ENCODE results near the gene RTF1. TPM values are rescaled to one million over a fixed set of nuclear protein-coding genes. Genes with fewer than 3 reads are reported as not detected.

Gene RTF1
- total and polyA plus RNA-seq, 2 donors (not counting 3 experiments of a cell fraction or from before 2014, with no cell fraction given): 19.2 to 40.6 TPM

GRCh38 chr15:41511331-41511898, 94.5 kb downstream of the RTF1 start:
- no peak for TF ChIP-seq JUN (IDR thresholded peaks at IDR 0.05; ENCODE audit: borderline replicate concordance, insufficient read depth, insufficient read length, low read depth)
- peak; percentile 59 for TF ChIP-seq EZH2 (IDR thresholded peaks at IDR 0.05; ENCODE audit: borderline replicate concordance, low read depth, low read length, severe bottlenecking)
- BruUV-seq (replicated peaks): no TSS peak
- H3K27me3 ChIP-seq (ENCODE audit: control insufficient read depth in 2 of 2, insufficient read depth in 2 of 2, low read length in 2 of 2): peaks cover 37 to 38% of the 10 kb centered on the region in 2 experiments
- H4K20me1 ChIP-seq (replicated peaks; ENCODE audit: control insufficient read depth, extremely low read depth, insufficient read depth, low read length): no peaks in the 10 kb centered on the region
- FAIRE-seq (no peak), DNase-seq (ENCODE audit: low read depth, low spot score) (no peak)
- H3K36me3 ChIP-seq (ENCODE audit: control insufficient read depth in 2 of 2, extremely low read depth in 1 of 2, insufficient read depth in 2 of 2, low read length in 2 of 2): no peaks in the 10 kb centered on the region
- H3K9me3 ChIP-seq (replicated peaks; ENCODE audit: control insufficient read depth, insufficient read depth, low read length): no peaks in the 10 kb centered on the region
- no peak overlapping the region for H3K9ac ChIP-seq (replicated peaks; ENCODE audit: extremely low read depth, insufficient read depth, low read length)
- no peak overlapping the region for H3K27ac ChIP-seq (ENCODE audit: insufficient read depth, low read depth, low read length)
- H3K4me2 ChIP-seq (ENCODE audit: insufficient read depth, low read length): no peak overlapping the region
- H3K4me3 ChIP-seq (replicated peaks in 1 of 3; ENCODE audit: insufficient read depth in 1 of 3, low read depth in 1 of 3, low read length in 3 of 3): no peak overlapping the region
- H3K79me2 ChIP-seq (ENCODE audit: control insufficient read depth, insufficient read depth, low read length): no peaks in the 10 kb centered on the region
- intact Hi-C loops (cut with micrococcal nuclease): no loop called here
- dilution Hi-C loops (cut with MboI; ENCODE audit: extremely low pct_ligation_motif_present, low sequenced_read_pairs): no loop called here
- H3K4me1 ChIP-seq (ENCODE audit: control insufficient read depth, extremely low read depth, insufficient read depth, low read length): peaks cover 8% of the 10 kb centered on the region
- ChIA-PET CTCF (interaction anchor here (2.5 kb wide), 1 partner anchor 45 kb away, joined by 10 read pairs; no protein-coding TSS in a partner anchor), POLR2A (no interaction called here)
- no peaks in the 10 kb centered on the region for H3K9me1 ChIP-seq (replicated peaks; ENCODE audit: control insufficient read depth, extremely low read depth, insufficient read depth, low read length)
- H2AFZ ChIP-seq (ENCODE audit: low read depth, low read length): no peak overlapping the region

- Histone ChIP-seq H3K9me3 (replicated peaks; ENCODE audit: control insufficient read depth, insufficient read depth, low read length) (no peaks in the 10 kb centered on the region), H3K4me2 (ENCODE audit: insufficient read depth, low read length) (no peak overlapping the region), H3K36me3 (ENCODE audit: control insufficient read depth in 2 of 2, extremely low read depth in 1 of 2, insufficient read depth in 2 of 2, low read length in 2 of 2) (no peaks in the 10 kb centered on the region), H3K79me2 (ENCODE audit: control insufficient read depth, insufficient read depth, low read length) (no peaks in the 10 kb centered on the region), H3K27ac (ENCODE audit: insufficient read depth, low read depth, low read length) (no peak overlapping the region), H3K9me1 (replicated peaks; ENCODE audit: control insufficient read depth, extremely low read depth, insufficient read depth, low read length) (no peaks in the 10 kb centered on the region), H4K20me1 (replicated peaks; ENCODE audit: control insufficient read depth, extremely low read depth, insufficient read depth, low read length) (no peaks in the 10 kb centered on the region), H2AFZ (ENCODE audit: low read depth, low read length) (no peak overlapping the region), H3K27me3 (ENCODE audit: control insufficient read depth in 2 of 2, insufficient read depth in 2 of 2, low read length in 2 of 2) (peaks cover 37% of the 10 kb centered on the region in 2 experiments), H3K4me3 (replicated peaks in 1 of 3; ENCODE audit: insufficient read depth in 1 of 3, low read depth in 1 of 3, low read length in 3 of 3) (no peak overlapping the region), H3K4me1 (ENCODE audit: control insufficient read depth, extremely low read depth, insufficient read depth, low read length) (peaks cover 8% of the 10 kb centered on the region), H3K9ac (replicated peaks; ENCODE audit: extremely low read depth, insufficient read depth, low read length) (no peak overlapping the region)
- ChIA-PET POLR2A (no interaction called here), CTCF (interaction anchor here (2.5 kb wide), 1 partner anchor 46 kb away, joined by 10 read pairs; no protein-coding TSS in a partner anchor)
- no peak for TF ChIP-seq FOS (IDR thresholded peaks at IDR 0.05; ENCODE audit: borderline replicate concordance, insufficient read depth, low read length)
- TF ChIP-seq EZH2 (IDR thresholded peaks at IDR 0.05; ENCODE audit: borderline replicate concordance, low read depth, low read length, severe bottlenecking): peak; percentile 66
- intact Hi-C loops (cut with micrococcal nuclease) (no loop called here), dilution Hi-C loops (cut with MboI; ENCODE audit: extremely low pct_ligation_motif_present, low sequenced_read_pairs) (no loop called here)
- FAIRE-seq: no peak
- DNase-seq (ENCODE audit: low read depth, low spot score): no peak
- no TSS peak for BruUV-seq (replicated peaks)
These were observed 95.0 kb downstream of the RTF1 start for GRCh38 chr15:41511899-41512369.

Data from endothelial cell of umbilical vein (primary cell).